ENCODE data around the gene POU6F1.

- TF ChIP-seq POLR2A (IDR thresholded peaks at IDR 0.05), result no peak
- TF ChIP-seq CTCF (IDR thresholded peaks at IDR 0.05), result no peak
Measured at GRCh38 chr12:51152953-51153352, 64.9 kb downstream of the POU6F1 start.
